ENCODE data around the gene BOD1L1. TPM values are rescaled to one million over a fixed set of nuclear protein-coding genes. Genes with fewer than 3 reads are reported as not detected.

The BOD1L1 gene
- total RNA-seq, 1 experiment from 2014 or later: 37.2 TPM

- Mint-ChIP-seq H3K36me3 (ENCODE audit: insufficient read depth, unreplicated experiment) (peaks cover 7% of the 10 kb centered on the region), H3K27ac (ENCODE audit: unreplicated experiment) (no peak overlapping the region), H3K4me3 (ENCODE audit: unreplicated experiment) (peak overlapping the region; percentile 80), H3K27me3 (ENCODE audit: insufficient read depth, unreplicated experiment) (peaks cover 8% of the 10 kb centered on the region), H3K9me3 (ENCODE audit: unreplicated experiment) (no peaks in the 10 kb centered on the region), H3K4me1 (ENCODE audit: low read depth, unreplicated experiment) (no peaks in the 10 kb centered on the region)
- no peak for DNase-seq
- POLR2A ChIA-PET: no interaction called here
- H3K4me1 ChIP-seq: no peaks in the 10 kb centered on the region
- BruUV-seq (replicated peaks): no TSS peak
- no peaks in the 10 kb centered on the region for H3K9me3 ChIP-seq
- peak overlapping the region; percentile 60 for H3K4me3 ChIP-seq (ENCODE audit: low read depth, low read length)
- CTCF ChIA-PET: no interaction called here
- intact Hi-C loops (cut with micrococcal nuclease; ENCODE audit: unreplicated experiment): loop anchor here (5.0 to 10.0 kb wide), 4 partner anchors 142 to 419 kb away; no protein-coding TSS in a partner anchor
- TF ChIP-seq, protein P1, sequence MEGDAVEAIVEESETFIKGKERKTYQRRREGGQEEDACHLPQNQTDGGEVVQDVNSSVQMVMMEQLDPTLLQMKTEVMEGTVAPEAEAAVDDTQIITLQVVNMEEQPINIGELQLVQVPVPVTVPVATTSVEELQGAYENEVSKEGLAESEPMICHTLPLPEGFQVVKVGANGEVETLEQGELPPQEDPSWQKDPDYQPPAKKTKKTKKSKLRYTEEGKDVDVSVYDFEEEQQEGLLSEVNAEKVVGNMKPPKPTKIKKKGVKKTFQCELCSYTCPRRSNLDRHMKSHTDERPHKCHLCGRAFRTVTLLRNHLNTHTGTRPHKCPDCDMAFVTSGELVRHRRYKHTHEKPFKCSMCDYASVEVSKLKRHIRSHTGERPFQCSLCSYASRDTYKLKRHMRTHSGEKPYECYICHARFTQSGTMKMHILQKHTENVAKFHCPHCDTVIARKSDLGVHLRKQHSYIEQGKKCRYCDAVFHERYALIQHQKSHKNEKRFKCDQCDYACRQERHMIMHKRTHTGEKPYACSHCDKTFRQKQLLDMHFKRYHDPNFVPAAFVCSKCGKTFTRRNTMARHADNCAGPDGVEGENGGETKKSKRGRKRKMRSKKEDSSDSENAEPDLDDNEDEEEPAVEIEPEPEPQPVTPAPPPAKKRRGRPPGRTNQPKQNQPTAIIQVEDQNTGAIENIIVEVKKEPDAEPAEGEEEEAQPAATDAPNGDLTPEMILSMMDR (IDR thresholded peaks at IDR 0.05; ENCODE audit: insufficient read depth in 1 of 2, low read depth in 1 of 2, low read length in 1 of 2, severe bottlenecking in 1 of 2, unreplicated experiment in 1 of 2): no peak
- no peaks in the 10 kb centered on the region for H3K36me3 ChIP-seq (ENCODE audit: control insufficient read depth, insufficient read depth, low read length)
- no peaks in the 10 kb centered on the region for H3K27me3 ChIP-seq (replicated peaks; ENCODE audit: control insufficient read depth, insufficient read depth, low read length)
Measured at GRCh38 chr4:13546142-13546940, 81.2 kb downstream of the BOD1L1 start.

DNA sequence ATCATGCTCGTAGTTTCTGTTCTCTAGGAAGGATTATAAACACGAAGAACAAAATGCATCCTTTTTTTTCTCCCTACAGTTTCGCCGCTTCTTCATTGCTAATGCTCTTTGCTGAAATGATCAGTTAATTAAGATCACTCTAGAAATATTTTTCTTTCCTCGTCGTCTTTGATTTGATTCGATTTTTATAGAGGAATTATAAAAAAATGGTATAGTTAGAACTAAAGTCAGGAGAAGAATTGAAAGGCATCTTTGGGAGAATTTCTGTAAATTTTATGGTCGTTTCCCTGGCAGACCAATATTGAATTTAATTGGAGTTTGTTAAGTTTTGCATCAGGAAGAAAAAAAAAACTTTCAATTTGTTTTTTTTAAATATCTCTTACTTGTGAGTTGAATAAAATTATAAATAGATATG is 82.1 kb downstream of the BOD1L1 start:
- no peaks in the 10 kb centered on the region for H3K9me3 ChIP-seq
- intact Hi-C loops (cut with micrococcal nuclease; ENCODE audit: unreplicated experiment): loop anchor here (1.0 to 10.0 kb wide), 5 partner anchors 61 to 418 kb away; partner anchors contain the start of gene RAB28
- peaks cover 8% of the 10 kb centered on the region for H3K27me3 Mint-ChIP-seq (ENCODE audit: insufficient read depth, unreplicated experiment)
- TF ChIP-seq, protein P1 (IDR thresholded peaks at IDR 0.05; ENCODE audit: insufficient read depth in 1 of 2, low read depth in 1 of 2, low read length in 1 of 2, severe bottlenecking in 1 of 2, unreplicated experiment in 1 of 2): no peak
- CTCF ChIA-PET: no interaction called here
- peak overlapping the region; percentile 100 for H3K4me3 Mint-ChIP-seq (ENCODE audit: unreplicated experiment)
- H3K4me1 ChIP-seq: no peaks in the 10 kb centered on the region
- BruUV-seq (replicated peaks): no TSS peak
- H3K4me3 ChIP-seq (ENCODE audit: low read depth, low read length): peak overlapping the region; percentile 74
- no peaks in the 10 kb centered on the region for H3K4me1 Mint-ChIP-seq (ENCODE audit: low read depth, unreplicated experiment)
- peaks cover 7% of the 10 kb centered on the region for H3K36me3 Mint-ChIP-seq (ENCODE audit: insufficient read depth, unreplicated experiment)
- no peaks in the 10 kb centered on the region for H3K36me3 ChIP-seq (ENCODE audit: control insufficient read depth, insufficient read depth, low read length)
- H3K27me3 ChIP-seq (replicated peaks; ENCODE audit: control insufficient read depth, insufficient read depth, low read length): no peaks in the 10 kb centered on the region
- H3K27ac Mint-ChIP-seq (ENCODE audit: unreplicated experiment): peak overlapping the region; percentile 96
- no peaks in the 10 kb centered on the region for H3K9me3 Mint-ChIP-seq (ENCODE audit: unreplicated experiment)
- POLR2A ChIA-PET: no interaction called here
- DNase-seq: no peak

GRCh38 chr4:13544606-13545393 is 82.7 kb downstream of the BOD1L1 start:
- DNase-seq: peak; percentile 92 to 93

More at GRCh38 chr4:13544606-13545393, 82.7 kb downstream of the BOD1L1 start:
- ChIA-PET CTCF (interaction anchor here (0.6 to 1.2 kb wide), 4 partner anchors 12 to 692 kb away, joined by 3 to 8 read pairs (median 4); no protein-coding TSS in a partner anchor), POLR2A (no interaction called here)
- Histone ChIP-seq H3K4me1 (no peaks in the 10 kb centered on the region), H3K9me3 (no peaks in the 10 kb centered on the region), H3K4me3 (ENCODE audit: low read depth, low read length) (peak overlapping the region; percentile 74), H3K27me3 (replicated peaks; ENCODE audit: control insufficient read depth, insufficient read depth, low read length) (no peaks in the 10 kb centered on the region), H3K36me3 (ENCODE audit: control insufficient read depth, insufficient read depth, low read length) (no peaks in the 10 kb centered on the region)
- no peaks in the 10 kb centered on the region for H3K9me3 Mint-ChIP-seq (ENCODE audit: unreplicated experiment)
- H3K4me3 Mint-ChIP-seq (ENCODE audit: unreplicated experiment): peak overlapping the region; percentile 100
- intact Hi-C loops (cut with micrococcal nuclease; ENCODE audit: unreplicated experiment): loop anchor here (1.0 to 10.0 kb wide), 5 partner anchors 60 to 417 kb away; partner anchors contain the start of gene RAB28
- peak overlapping the region; percentile 96 for H3K27ac Mint-ChIP-seq (ENCODE audit: unreplicated experiment)
- BruUV-seq (replicated peaks): no TSS peak
- H3K4me1 Mint-ChIP-seq (ENCODE audit: low read depth, unreplicated experiment): no peaks in the 10 kb centered on the region
- peaks cover 7% of the 10 kb centered on the region for H3K36me3 Mint-ChIP-seq (ENCODE audit: insufficient read depth, unreplicated experiment)
- TF ChIP-seq, protein P1 (IDR thresholded peaks at IDR 0.05; ENCODE audit: insufficient read depth in 1 of 2, low read depth in 1 of 2, low read length in 1 of 2, severe bottlenecking in 1 of 2, unreplicated experiment in 1 of 2): no peak
- peaks cover 8% of the 10 kb centered on the region for H3K27me3 Mint-ChIP-seq (ENCODE audit: insufficient read depth, unreplicated experiment)

Data from Caco-2 (cell line).